COLO668 (cell line): Measurements from ENCODE around the gene METTL16.
A peak's percentile ranks its signal among the peaks of the same experiment; 100 is the strongest.
"Not testable (repeated sequence)": the region's sequence is repeated elsewhere in the genome, so short reads cannot be mapped to it uniquely, and the experiment has no call there.

Source experiments
- DNase-seq: peaks from one replicate; lab custom pipeline; 2025; ENCODE audit not compliant: unreplicated experiment; lab: John Stamatoyannopoulos, UW

Gene METTL16

GRCh38 chr17:2511462-2512369 lies at the start of gene METTL16:
Gene METTL16 (minus strand): TSS chr17:2511888. CDS start chr17:2502331, 9,557 bp downstream.
- DNase-seq = peak; percentile 97

- no peak for DNase-seq
Observed at GRCh38 chr17:2560658-2561057, 49.0 kb upstream of the METTL16 start.

- DNase-seq = no peak
Observed at GRCh38 chr17:2551928-2552327, 40.2 kb upstream of the METTL16 start.

GRCh38 chr17:2551493-2551892 lies 39.8 kb upstream of the METTL16 start:
- DNase-seq = no peak

- DNase-seq = no peak
Observed at GRCh38 chr17:2549392-2550211, 37.9 kb upstream of the METTL16 start.

GRCh38 chr17:2548026-2548425 lies 36.3 kb upstream of the METTL16 start:
- DNase-seq = not testable (repeated sequence)

- no peak for DNase-seq
Observed at GRCh38 chr17:2547176-2547575, 35.5 kb upstream of the METTL16 start.

- DNase-seq = no peak
Observed at GRCh38 chr17:2545393-2545792, 33.7 kb upstream of the METTL16 start.

- DNase-seq = no peak
Observed at GRCh38 chr17:2542456-2542855, 30.8 kb upstream of the METTL16 start.

GRCh38 chr17:2542056-2542455 lies 30.4 kb upstream of the METTL16 start:
- no peak for DNase-seq

GRCh38 chr17:2537579-2537978 lies 25.9 kb upstream of the METTL16 start:
- not testable (repeated sequence) for DNase-seq

- no peak for DNase-seq
Observed at GRCh38 chr17:2532146-2532720, 20.5 kb upstream of the METTL16 start.

- DNase-seq = not testable (repeated sequence)
Observed at GRCh38 chr17:2531243-2531954, 19.7 kb upstream of the METTL16 start.

GRCh38 chr17:2521775-2522410 lies 10.2 kb upstream of the METTL16 start:
- not testable (repeated sequence) for DNase-seq

- DNase-seq = no peak
Observed at GRCh38 chr17:2521257-2521656, 9.6 kb upstream of the METTL16 start.

GRCh38 chr17:2517539-2517938 lies 5.9 kb upstream of the METTL16 start:
- DNase-seq = no peak

GRCh38 chr17:2511138-2511461 lies 588 bp downstream of the METTL16 start:
- no peak for DNase-seq

- no peak for DNase-seq
Observed at GRCh38 chr17:2510559-2510958, 1.1 kb downstream of the METTL16 start.

- DNase-seq = no peak
Observed at GRCh38 chr17:2508035-2508434, 3.7 kb downstream of the METTL16 start.

- not testable (repeated sequence) for DNase-seq
Observed at GRCh38 chr17:2507015-2507414, 4.7 kb downstream of the METTL16 start.

- no peak for DNase-seq
Observed at GRCh38 chr17:2503627-2504026, 8.1 kb downstream of the METTL16 start.
